ENCODE results near the gene KIFBP. TPM values are rescaled to one million over a fixed set of nuclear protein-coding genes. Genes with fewer than 3 reads are reported as not detected.
"Not testable (repeated sequence)": the region's sequence is repeated elsewhere in the genome, so short reads cannot be mapped to it uniquely, and the experiment has no call there.

Gene KIFBP
- total RNA-seq, 2 donors from 2014 or later = 13.4 to 14.3 TPM

GRCh38 chr10:68975936-68976473 lies 12.6 kb upstream of the KIFBP start:
- H3K4me1 Mint-ChIP-seq (ENCODE audit: low read depth in 2 of 2); H3K4me3 Mint-ChIP-seq; H3K27me3 Mint-ChIP-seq; ATAC-seq; DNase-seq (ENCODE audit: low spot score); H3K9me3 Mint-ChIP-seq; H3K27ac Mint-ChIP-seq: not testable (repeated sequence)
- peaks cover 62% of the 10 kb centered on the region for H3K36me3 Mint-ChIP-seq

GRCh38 chr10:68979738-68980137 lies 8.9 kb upstream of the KIFBP start:
- H3K9me3 Mint-ChIP-seq; H3K4me3 Mint-ChIP-seq; ATAC-seq; H3K27ac Mint-ChIP-seq; H3K4me1 Mint-ChIP-seq (ENCODE audit: low read depth in 2 of 2); H3K27me3 Mint-ChIP-seq; DNase-seq (ENCODE audit: low spot score): not testable (repeated sequence)
- peaks cover 53% of the 10 kb centered on the region for H3K36me3 Mint-ChIP-seq

DNA sequence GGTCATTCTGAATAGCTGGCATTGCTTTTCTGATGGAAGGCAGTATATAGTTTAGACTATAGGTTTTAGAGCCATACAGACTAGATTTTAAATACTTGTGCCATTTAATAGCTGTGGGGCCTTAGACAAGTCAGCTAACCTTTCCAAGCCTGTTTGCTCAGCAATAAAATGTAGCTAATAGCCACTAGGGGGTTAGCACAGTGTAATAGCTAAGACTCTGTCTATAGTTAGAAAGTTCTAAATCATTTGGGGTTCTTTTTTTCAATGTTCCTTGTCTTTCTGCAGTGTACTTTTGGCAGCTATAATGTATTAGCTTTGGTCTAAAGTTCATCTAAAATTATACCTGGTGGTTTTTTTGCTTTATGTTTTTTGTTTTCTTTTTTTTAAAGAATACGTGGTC lies 7.5 kb upstream of the KIFBP start:
- no peak overlapping the region for H3K4me3 Mint-ChIP-seq
- H3K27ac Mint-ChIP-seq = no peak overlapping the region
- ATAC-seq = no peak
- H3K36me3 Mint-ChIP-seq = peaks cover 42% of the 10 kb centered on the region
- H3K27me3 Mint-ChIP-seq = no peaks in the 10 kb centered on the region
- H3K4me1 Mint-ChIP-seq (ENCODE audit: low read depth in 2 of 2) = peaks cover 0 to under 1% of the 10 kb centered on the region in 2 donors
- no peak for DNase-seq (ENCODE audit: low spot score)
- H3K9me3 Mint-ChIP-seq = no peaks in the 10 kb centered on the region

GRCh38 chr10:68982389-68982788 lies 6.2 kb upstream of the KIFBP start:
- Mint-ChIP-seq H3K27ac (no peak overlapping the region), H3K4me3 (no peak overlapping the region)
- no peak for ATAC-seq

DNA sequence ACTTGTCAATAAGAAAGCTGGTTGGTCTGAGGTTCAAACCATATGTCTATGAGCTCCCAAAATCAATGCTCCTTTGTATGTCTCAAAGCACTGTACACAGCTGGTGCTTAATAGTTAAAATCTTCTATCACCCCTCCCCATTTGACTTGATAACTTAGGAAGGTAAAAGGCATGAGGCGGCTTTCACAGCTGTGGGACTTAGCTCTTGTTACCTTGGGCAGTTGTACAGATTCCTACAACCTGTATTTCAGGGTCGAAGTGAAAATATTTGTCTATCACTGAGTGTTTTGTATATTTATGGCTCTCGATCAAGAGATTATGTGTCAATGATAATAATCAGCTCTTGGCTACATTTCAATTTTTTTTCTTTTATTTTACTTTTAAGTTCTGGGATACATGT lies 992 bp upstream of the KIFBP start:
- H3K27ac Mint-ChIP-seq = peak overlapping the region; percentile 12 to 93
- H3K27me3 Mint-ChIP-seq = no peaks in the 10 kb centered on the region
- peaks cover 11% of the 10 kb centered on the region for H3K36me3 Mint-ChIP-seq
- DNase-seq (ENCODE audit: low spot score) = no peak
- H3K9me3 Mint-ChIP-seq = no peaks in the 10 kb centered on the region
- ATAC-seq = no peak
- peaks cover 26 to 33% of the 10 kb centered on the region in 2 donors for H3K4me1 Mint-ChIP-seq (ENCODE audit: low read depth in 2 of 2)
- H3K4me3 Mint-ChIP-seq = peak overlapping the region; percentile 93

More at GRCh38 chr10:68982389-68982788, 6.2 kb upstream of the KIFBP start:
- DNase-seq (ENCODE audit: low spot score) = no peak
- no peaks in the 10 kb centered on the region for H3K9me3 Mint-ChIP-seq
- no peaks in the 10 kb centered on the region for H3K27me3 Mint-ChIP-seq
- peaks cover 3 to 5% of the 10 kb centered on the region in 2 donors for H3K4me1 Mint-ChIP-seq (ENCODE audit: low read depth in 2 of 2)
- peaks cover 35% of the 10 kb centered on the region for H3K36me3 Mint-ChIP-seq

DNA sequence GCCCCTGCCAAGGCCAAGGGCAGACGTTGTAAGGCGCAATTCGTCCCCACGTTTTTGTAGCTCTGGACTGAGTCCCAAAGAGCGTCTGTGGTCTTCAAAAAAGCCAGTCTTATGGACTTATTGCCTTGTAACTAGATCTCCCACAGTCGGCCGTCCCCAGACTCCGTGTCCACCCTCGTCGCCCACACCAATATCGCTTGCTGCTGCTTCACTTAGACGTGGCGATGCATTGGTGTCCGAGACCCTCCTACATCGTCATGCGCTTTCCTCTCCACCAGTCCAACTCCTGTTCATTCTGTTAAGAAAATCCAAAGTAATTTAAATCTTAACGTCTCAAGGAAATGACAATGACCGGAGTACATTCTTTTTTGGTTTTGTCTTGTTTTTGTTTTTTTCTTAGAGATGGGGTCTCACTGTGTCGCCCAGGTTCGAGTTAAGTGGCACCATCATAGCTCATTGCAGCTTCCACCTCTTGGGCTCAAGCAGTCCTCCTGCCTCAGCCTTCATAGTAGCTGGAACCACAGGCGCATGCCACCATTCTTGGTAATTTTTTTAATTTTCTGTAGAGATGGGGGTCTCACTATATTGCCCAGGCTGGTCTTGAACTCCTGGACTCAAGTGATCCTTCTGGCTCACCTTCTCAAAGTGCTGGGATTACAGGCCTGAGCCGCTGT lies 851 bp downstream of the KIFBP start:
- ATAC-seq (no peak), DNase-seq (ENCODE audit: low spot score) (no peak)
- Mint-ChIP-seq H3K36me3 (peaks cover under 1% of the 10 kb centered on the region), H3K4me3 (peak overlapping the region; percentile 93), H3K9me3 (no peaks in the 10 kb centered on the region), H3K27ac (peak overlapping the region; percentile 69 to 93), H3K4me1 (ENCODE audit: low read depth in 2 of 2) (peaks cover 28 to 39% of the 10 kb centered on the region in 2 donors), H3K27me3 (no peaks in the 10 kb centered on the region)

- Mint-ChIP-seq H3K36me3 (no peaks in the 10 kb centered on the region), H3K9me3 (no peaks in the 10 kb centered on the region), H3K4me1 (ENCODE audit: low read depth in 2 of 2) (peaks cover 32 to 42% of the 10 kb centered on the region in 2 donors), H3K27ac (peak overlapping the region in 1 of 2 donors; percentile 0), H3K4me3 (no peak overlapping the region), H3K27me3 (no peaks in the 10 kb centered on the region)
- DNase-seq (ENCODE audit: low spot score) (no peak), ATAC-seq (no peak)
Observed at GRCh38 chr10:68992636-68993440, 4.2 kb downstream of the KIFBP start.

DNA sequence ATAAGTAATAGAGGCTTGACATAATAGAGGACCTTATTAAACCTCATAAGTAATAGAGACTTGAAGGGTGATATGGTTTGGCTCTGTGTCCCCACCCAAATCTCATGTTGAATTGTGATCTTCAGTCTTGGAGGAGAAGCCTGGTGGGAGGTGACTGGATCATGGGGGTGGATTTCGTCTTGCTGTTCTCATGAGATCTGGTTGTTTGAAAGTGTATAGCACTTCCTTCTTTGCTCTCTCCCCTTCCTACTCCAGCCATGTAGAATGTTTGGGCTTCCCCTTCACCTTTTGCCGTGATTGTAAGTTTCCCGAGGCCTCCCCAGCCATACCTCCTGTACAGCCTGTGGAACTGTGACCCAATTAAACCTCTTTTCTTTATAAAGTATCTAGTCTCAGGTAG lies 8.6 kb downstream of the KIFBP start:
- Mint-ChIP-seq H3K4me3 (peak overlapping the region; percentile 59), H3K27ac (peak overlapping the region; percentile 52 to 54), H3K9me3 (no peaks in the 10 kb centered on the region), H3K36me3 (no peaks in the 10 kb centered on the region), H3K4me1 (ENCODE audit: low read depth in 2 of 2) (peaks cover 12 to 19% of the 10 kb centered on the region in 2 donors), H3K27me3 (no peaks in the 10 kb centered on the region)
- DNase-seq (ENCODE audit: low spot score) (no peak), ATAC-seq (no peak)

- ATAC-seq (no peak), DNase-seq (ENCODE audit: low spot score) (no peak)
- Mint-ChIP-seq H3K27ac (no peak overlapping the region), H3K4me3 (no peak overlapping the region), H3K36me3 (no peaks in the 10 kb centered on the region), H3K4me1 (ENCODE audit: low read depth in 2 of 2) (no peaks in the 10 kb centered on the region), H3K9me3 (no peaks in the 10 kb centered on the region), H3K27me3 (no peaks in the 10 kb centered on the region)
Observed at GRCh38 chr10:69004821-69005220, 16.2 kb downstream of the KIFBP start.

DNA sequence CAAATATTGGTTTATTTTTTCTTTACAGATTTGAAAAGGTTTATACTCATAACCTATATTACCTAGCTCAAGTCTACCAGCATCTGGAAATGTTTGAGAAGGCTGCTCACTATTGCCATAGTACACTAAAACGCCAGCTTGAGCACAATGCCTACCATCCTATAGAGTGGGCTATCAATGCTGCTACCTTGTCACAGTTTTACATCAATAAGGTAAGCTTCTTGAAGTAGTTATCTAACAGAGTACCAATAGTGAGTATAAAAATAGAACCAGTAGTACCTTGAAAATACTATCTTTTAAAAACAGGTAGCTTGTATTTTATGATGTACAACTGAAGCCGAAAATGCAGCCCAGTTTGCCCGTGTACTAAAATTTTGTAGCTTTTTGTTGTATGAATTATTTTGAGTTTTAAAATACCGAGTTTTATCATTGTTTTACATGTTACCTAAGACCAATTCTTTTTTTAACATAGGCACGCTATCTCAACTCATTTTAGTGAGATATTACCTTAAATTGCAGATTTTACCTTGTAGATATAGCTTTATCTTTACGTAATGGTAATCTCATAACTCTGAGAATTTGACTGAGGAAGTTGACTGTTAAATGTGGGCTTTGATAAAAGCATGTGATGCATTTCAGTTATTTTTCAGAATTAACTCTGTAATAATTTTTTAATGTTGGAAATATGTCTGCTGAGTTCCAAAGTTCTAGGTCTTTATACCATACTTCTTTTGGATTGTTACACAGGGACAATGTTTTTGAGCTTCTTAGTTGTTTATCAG lies 17.3 kb downstream of the KIFBP start:
- Mint-ChIP-seq H3K27me3 (no peaks in the 10 kb centered on the region), H3K9me3 (no peaks in the 10 kb centered on the region), H3K4me3 (no peak overlapping the region), H3K36me3 (no peaks in the 10 kb centered on the region), H3K27ac (no peak overlapping the region), H3K4me1 (ENCODE audit: low read depth in 2 of 2) (no peaks in the 10 kb centered on the region)
- no peak for ATAC-seq
- no peak for DNase-seq (ENCODE audit: low spot score)

GRCh38 chr10:69007260-69007659 lies 18.7 kb downstream of the KIFBP start:
- no peak overlapping the region for H3K4me3 Mint-ChIP-seq
- ATAC-seq (no peak), DNase-seq (ENCODE audit: low spot score) (no peak)
- no peaks in the 10 kb centered on the region for H3K9me3 Mint-ChIP-seq
- H3K4me1 Mint-ChIP-seq (ENCODE audit: low read depth in 2 of 2) = no peaks in the 10 kb centered on the region
- H3K27me3 Mint-ChIP-seq = no peaks in the 10 kb centered on the region
- no peak overlapping the region for H3K27ac Mint-ChIP-seq
- H3K36me3 Mint-ChIP-seq = no peaks in the 10 kb centered on the region

DNA sequence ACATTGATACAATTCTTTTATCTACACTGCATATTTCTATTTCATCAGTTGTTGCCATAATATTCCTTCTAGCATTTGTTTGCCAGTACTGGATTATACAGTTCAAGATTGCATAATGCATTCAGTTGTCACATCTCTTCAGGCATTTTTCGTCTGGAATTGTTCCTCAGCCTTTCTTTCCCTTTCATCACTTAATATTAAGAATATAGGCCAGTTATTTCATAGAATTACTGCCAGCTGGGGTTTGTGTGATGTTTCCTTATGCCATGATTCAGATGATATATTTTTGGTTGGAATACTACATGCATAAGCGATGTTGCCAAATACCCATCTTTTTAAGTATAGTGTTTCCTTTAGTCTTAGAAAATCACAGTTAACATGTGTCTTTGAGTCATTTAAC lies 20.8 kb downstream of the KIFBP start:
- H3K27me3 Mint-ChIP-seq = no peaks in the 10 kb centered on the region
- peaks cover 7% of the 10 kb centered on the region for H3K36me3 Mint-ChIP-seq
- H3K4me1 Mint-ChIP-seq (ENCODE audit: low read depth in 2 of 2) = peaks cover 11 to 12% of the 10 kb centered on the region in 2 donors
- no peak overlapping the region for H3K27ac Mint-ChIP-seq
- no peaks in the 10 kb centered on the region for H3K9me3 Mint-ChIP-seq
- no peak overlapping the region for H3K4me3 Mint-ChIP-seq
- DNase-seq (ENCODE audit: low spot score) = no peak
- ATAC-seq = no peak

GRCh38 chr10:69010151-69010640 lies 21.6 kb downstream of the KIFBP start:
- peaks cover 7% of the 10 kb centered on the region for H3K36me3 Mint-ChIP-seq
- ATAC-seq = no peak
- H3K27me3 Mint-ChIP-seq = no peaks in the 10 kb centered on the region
- no peak overlapping the region for H3K27ac Mint-ChIP-seq
- no peaks in the 10 kb centered on the region for H3K9me3 Mint-ChIP-seq
- no peak overlapping the region for H3K4me3 Mint-ChIP-seq
- peaks cover 11 to 12% of the 10 kb centered on the region in 2 donors for H3K4me1 Mint-ChIP-seq (ENCODE audit: low read depth in 2 of 2)
- no peak for DNase-seq (ENCODE audit: low spot score)

Measured in natural killer cell treated with Interleukin-12 subunit alpha and Interleukin-12 subunit beta and Interleukin-15 and Interleukin-18, amount 100 ng/mL, for 72 hours (primary cell).